ENCODE measurements around the gene LAMB3.
A peak's percentile ranks its signal among the peaks of the same experiment; 100 is the strongest.

LAMB3 gene

DNA sequence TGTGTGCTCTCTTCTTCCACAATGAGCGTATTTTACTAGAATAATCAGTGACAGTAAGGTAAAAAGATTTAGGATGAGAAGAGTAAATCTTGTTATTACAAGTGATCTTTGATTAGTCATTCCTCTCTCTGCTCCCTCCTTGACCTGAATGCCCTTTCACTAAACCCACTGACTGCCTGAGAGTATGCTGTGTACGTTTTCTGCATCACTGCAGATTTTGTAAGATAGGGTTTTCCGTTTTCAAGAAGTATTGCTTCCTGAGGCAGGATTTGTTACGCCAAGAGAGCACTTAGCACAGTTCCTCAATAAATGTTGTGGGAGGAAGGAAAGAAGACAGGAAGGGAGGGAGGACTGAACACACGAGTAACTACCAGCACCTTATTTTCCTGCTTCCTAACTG, 7.7 kb upstream of the LAMB3 start:
- no peak for DNase-seq

DNA sequence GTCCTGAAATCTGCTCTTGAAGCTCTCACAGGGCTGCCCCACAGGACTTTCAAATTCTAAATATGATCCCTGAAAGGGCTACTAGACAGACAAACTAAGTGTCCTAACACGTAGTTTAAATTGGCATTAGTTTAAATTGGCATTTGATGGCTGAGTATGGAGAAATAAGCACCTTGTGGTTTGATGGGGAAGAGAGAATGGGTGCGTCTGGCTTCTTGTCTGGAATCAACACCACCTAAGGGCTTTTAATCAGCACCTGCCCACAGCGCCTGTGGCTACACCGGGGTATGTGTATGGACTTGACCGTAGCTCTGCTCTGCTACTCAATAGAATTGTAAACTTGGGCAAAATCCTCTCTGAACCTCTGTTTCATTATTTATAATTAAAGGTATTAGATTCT, 5.7 kb upstream of the LAMB3 start:
- no peak for DNase-seq

DNA sequence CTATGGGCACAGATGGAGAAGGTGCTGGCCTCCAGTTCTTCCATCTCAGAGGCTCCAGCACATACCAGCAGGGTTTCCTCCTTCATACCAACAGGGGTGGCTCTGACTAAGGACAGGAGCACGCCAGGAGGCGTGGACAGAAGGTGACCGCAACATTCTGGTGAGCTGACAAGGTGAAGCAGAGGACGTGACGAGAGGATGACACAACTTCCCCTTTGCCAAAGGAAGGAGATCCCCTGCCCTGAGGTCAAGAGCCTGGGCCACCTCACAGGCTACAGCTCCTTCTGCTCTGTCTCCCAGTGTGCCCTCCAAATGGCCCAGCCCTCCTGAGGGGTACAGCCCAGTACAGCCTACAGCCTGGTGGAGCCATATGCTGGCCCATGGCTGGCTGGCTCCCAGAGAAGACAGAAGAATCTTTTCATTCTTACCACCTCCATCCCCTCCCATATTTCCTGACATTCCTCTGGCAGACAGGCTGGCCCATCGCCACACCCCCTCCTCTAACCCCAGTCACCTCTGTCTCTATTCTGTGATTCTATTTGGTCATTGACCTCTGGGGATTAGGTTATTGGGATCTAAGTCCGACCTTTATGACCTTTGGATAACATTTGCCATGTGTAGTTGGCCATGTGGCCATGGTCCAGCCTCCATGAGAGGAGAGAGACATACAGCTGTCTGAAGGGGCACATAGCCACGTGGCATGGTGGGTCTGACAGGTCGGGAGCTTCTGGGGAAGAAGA, 5.1 kb upstream of the LAMB3 start:
- no peak for DNase-seq

DNA sequence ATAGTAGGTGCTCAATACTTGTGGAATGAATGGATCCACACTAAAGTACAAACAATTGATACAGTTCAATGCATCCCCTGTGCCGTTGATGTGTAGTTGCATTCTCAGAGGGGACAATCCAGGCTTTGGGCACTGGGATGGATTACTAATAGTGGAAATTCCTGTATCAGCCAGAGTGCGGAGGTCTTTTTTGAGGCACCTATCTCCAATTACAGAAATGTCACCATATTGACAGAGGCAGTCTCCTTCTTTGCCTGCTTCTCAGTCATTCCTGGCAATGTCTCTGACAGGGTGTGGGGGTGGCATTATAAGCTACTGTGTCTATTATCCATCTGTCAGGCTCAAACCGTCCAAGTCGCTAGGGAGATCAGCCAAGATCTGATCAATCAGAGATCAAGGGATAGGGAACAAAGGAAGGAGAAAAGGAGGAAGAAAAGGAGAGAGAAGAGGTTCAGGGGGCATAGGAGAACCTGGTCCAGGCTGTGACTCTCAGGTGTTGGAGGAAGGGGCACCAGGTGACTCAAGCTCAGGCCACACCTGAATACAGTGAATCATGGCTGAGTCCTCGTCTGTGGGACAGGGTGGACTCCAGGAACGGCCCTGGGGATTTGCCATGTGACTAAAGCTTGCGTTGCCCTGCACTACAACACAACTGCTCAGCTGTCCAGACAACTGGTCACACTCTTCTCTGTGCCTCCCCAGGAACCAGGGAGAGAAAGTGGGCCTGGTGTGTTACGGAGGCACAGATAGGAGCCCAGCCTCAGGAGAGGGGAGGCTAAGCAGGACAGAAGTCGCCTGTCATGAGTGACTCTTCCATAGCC, 3.4 kb upstream of the LAMB3 start:
- no peak for DNase-seq

DNA sequence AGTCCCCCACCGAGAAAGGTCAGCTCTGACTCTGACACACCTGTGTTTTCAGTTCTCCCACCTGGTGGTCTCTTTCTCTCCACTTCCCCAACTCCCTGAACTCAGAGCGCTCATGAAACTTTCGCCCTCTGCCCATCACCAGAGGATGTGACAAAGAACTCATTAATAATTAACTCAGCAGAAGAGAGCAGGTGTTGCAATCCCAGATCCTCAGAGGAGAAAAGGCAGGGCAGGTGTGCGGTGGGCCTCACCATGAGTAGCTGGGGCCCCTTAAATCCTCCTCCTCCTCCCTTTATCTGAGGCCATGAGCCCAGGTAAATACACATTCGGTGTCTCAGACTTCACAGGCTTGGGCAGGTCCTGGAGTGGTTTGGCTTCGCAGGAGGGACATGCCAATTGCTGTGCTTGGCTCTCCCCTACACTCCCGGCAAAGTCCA, 1.7 kb upstream of the LAMB3 start:
- DNase-seq, result no peak

DNA sequence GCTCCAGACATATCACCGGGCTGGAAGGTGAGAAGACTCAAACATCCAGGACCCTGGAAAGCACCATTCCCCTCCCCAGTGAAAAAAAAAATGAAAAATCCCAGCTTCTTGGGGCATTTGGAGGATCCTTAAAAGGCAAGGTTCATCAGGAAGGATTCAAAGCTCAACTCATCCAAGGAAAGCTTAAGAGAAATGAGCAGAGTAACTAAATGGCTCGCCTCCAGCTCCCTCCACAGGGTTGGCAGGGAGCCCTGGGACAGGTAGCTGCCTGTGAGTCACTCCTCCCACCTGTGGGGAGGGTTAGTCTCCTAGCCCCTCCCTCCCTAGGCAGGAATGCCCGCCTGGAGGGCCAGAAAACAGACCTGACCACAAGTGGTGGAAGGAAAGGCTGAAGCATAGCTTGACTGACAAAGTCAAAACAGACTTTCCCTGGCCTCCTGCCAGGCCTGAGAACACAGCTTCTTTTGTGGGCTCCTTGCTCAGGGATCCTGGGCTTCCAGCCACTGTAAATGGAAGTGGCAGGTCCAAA, 712 bp upstream of the LAMB3 start:
- DNase-seq, result peak; percentile 81

DNA sequence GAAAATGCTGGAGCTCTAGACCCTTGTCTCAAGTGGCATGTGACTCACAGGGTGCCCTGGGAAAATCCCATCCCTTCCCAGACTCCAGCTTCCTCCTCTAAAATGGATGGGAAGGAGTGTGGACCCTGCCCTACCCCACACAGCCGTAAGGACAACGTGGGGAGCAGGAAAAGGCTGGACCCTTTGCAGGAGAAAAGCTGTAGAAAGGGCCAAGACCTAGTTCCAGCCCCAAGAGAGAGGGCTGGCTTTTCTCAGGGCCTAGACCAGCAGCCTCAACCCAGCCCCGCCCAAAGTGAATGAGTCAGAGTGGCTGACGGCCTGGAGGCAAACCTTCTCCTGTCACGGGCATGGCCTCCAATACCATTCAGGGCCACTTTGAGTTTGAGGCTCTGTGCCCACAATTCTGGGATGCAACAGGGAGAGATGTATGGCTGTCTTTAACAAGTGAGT, 1.1 kb downstream of the LAMB3 start:
- no peak for DNase-seq

DNA sequence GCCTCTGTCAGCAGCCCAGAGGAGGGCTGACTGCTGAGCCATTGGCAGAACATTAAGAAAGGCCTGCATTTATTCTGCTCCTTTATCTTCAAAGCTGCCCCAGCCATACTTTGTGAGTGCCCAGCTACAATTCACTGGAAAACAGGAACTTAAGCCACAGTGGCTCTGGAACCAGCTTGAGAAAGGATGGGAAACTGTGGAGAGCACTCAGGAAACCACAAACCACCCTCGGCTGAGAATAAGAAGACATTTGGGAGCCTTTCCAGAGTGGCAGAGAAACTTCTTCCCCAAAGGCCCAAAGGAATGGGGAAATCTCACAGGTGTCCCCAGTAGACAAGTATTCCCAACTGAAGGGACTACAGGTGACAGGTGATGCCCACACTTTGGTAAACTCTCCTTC, 1.8 kb downstream of the LAMB3 start:
- DNase-seq, result no peak

DNA sequence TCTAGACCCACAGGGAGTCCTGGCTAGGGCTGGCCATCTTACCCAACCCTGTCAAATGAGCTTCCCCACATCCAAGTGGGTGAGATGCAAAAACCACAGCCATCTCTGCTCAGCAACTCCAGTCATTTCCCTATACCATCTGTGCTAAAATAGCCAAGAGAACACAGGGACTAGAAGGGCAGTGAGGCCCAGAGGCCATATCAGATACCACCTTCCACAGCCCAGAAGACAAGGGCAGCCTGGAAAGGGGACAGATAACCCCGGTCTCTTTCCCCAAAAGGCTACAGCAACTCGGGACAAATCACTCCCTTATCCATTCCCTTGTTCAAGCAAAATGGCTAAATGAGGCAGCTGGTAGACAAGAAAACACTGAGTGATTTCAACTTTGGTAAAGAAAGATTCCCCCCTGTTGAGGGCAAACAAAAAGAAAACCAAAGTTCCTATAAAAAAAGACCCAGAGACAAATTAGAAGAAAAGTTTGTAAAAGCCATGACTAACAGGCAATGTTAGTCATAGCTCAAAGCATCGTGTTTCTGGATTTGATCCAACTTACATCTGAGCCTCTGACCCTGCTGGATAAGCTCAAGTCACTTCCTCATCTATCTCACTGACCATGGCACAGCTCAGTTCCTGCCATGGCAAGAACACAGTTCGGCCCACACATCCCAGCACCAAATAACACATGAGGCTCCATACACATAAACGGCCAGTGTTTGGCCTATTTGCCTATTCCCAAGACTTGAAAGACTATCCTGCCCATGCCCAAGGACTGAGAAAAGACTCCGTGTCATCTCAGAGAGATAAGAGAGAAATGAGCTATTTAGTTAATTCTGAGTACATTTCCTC, 3.1 kb downstream of the LAMB3 start:
- DNase-seq, result no peak

DNA sequence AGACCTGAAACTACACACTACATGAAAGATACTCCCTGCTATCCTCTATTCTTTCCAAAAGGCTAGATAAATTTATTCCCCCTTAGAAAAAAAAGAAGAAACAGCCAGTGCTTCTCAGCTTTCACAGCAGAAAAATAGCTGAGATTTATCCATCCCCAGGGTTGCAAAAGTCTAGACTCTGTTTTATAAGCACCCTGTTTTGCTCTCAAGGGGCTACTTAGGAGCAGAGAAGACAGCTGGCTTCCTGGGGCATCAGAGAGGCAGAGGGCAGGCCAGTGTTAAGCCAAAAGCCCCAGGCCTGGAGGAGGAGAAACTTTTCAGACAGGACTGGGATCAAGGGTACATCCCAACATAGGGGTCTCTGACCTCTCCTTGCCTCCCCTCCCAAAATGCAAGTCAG, 3.9 kb downstream of the LAMB3 start:
- DNase-seq, result no peak

DNA sequence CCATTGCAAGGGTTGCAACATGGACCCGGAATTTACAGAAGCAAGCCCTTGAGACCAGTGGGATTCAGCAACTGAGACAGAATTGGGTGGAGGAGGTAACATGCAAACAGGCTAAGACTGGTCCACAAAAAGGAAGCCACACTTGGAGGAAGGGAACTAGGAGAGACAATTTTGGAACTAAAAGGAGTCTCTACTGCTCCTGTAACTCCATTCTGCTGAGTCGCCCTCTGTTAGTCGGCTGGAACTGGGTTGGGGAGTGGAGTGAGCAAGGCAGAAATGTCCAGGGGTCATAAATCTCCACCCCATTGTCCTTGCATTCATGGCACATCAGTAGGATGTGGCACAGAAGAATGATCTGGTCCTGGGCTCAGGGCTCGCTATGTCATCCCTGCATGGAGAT, 5.1 kb downstream of the LAMB3 start:
- no peak for DNase-seq

DNA sequence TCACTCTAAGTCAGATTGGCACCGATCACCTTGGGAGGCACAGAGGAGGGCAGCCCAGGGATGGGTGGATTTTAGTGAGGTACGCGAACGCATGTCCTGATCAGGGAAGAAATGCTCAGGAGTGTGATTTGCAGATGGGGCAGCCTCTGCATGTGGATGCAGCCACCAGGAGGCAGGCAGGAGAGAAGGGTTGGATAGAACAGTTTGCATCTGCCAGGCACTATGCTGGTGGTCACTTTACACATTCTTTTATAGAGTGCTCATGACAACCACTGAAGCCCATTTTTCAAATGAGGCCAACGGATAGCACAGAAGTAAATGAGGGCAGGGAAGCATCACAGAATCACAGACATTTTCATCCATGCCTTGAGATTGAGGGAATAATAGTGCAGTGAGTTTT, 5.7 kb downstream of the LAMB3 start:
- no peak for DNase-seq

DNA sequence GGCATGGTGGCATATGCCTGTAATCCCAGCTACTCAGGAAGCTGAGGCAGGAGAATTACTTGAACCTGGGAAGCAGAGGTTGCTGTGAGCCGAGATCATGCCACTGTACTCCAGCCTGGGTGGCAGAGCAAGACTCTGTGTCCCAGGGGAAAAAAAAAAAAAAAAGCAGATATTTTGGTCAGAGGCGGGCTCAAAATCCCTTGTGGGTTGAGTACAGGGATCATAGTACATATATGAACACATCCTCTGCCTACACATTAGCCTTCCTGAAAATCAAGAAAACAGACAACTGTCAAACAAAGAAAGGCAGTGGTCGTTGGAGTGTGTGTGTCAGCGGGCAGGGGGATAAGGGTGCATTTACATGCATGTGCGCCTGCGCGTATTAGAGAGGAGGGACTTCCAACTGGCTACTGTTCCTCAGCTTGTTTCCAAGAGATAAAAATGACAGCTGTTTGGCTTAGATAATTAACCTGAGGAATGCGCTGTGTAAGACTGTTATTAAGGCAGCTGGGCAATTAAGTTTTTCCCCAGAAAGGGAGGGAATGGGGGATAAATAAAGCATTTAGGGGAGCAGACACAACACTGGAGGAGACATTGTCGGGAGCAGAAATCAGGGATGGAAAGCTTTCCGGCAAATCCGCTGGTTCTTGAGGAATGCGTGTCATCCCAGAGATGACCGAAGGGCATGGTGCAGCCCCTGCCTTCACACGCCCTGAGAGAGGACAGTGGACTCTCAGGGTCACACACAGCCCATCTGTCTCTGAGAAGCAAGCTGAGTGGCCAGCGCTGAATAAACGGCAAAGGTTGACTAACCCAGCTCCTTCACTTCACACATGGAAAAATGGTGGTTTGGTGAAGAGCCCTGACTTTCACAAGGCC, 6.4 kb downstream of the LAMB3 start:
- DNase-seq, result no peak

DNA sequence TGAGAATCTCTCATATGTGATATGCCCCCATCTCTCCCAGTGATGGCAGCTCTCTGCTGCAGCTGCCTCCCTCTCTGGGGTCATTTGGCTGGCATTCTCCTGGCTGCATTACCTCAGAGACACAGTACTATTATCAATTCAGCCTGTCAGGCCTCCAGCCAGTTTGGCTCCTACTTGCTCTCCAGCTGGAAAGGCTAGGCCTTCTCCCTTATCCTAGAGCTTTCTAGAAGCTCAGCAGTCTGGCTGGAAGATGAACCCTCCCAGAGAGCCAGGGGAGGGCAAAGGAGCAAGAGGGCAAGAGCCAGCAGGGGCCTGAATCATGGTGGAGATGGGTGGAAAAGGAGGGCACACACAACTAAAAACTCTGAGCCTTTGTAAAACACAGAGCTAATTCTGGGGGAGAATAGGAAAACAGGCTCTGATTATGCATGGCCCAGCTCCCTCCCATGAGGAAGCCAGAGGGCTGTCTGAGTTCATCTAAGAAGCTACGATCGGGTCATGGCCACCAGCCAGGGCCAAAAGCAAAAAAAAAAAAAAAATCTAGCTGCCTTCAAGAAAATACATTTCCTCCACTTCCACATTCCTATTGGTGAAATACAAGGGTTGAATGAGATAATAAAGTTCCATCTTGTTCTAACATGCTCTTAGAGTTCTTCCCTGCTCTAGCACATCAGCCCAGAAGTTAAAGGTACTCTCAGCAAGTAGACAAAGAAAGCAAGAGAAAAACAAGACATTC, 8.8 kb downstream of the LAMB3 start:
- DNase-seq, result peak; percentile 58

DNA sequence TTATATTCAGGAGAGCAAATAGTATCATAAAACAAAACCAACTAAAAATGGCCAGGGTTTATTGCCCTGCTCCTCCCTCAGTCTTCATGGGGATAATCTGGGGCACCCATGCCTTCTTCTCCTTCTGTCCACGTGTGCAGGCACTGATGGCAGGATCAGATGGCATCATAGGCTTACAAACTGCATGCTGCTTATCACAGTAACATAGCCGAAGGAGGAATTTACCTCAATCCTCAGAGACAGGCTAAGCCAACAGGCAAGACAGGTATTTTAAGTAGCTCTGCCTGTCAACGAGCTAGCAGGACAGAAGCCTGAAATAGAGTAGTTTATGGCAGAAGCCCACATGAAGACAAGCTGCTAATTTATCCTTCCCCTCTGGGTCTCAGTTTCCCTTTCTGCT, 9.4 kb downstream of the LAMB3 start:
- DNase-seq, result no peak

DNA sequence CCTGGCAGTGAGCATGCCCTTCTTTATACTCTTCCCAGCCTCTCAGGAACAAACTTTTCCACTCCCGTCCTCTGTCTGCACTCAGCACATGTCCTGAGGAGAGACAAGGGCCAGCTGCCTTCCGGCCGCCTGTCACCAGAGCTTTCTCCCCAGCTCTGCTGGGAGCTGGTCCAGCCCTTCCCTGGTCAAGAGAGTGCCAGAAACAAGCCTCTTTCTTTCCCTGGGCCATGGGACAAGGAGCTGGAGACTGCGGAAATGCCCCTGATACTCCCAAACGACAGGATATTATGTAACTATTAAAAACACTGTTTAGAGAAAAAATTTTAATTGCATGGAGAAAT, 10.4 kb downstream of the LAMB3 start:
- DNase-seq, result peak; percentile 72

DNA sequence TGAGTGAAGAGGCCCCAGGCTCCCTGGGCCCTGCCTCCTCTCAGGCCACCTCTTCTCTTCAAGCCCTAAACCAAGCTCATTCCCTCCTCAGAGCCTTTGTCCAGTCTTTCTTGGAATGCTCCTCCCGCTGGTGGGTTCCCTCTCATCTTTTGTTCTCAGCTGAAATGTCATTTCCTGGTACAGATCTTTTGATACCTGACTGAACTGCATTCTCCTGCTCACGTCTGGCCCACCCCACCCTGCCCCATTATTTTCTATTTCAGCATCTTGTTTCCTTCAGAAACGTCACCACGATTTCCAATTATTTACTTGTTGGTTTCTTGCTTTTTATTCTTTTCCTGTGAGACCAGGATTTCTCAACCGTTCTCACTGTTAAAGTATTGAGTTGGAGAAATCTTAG, 16.4 kb downstream of the LAMB3 start:
- no peak for DNase-seq

DNA sequence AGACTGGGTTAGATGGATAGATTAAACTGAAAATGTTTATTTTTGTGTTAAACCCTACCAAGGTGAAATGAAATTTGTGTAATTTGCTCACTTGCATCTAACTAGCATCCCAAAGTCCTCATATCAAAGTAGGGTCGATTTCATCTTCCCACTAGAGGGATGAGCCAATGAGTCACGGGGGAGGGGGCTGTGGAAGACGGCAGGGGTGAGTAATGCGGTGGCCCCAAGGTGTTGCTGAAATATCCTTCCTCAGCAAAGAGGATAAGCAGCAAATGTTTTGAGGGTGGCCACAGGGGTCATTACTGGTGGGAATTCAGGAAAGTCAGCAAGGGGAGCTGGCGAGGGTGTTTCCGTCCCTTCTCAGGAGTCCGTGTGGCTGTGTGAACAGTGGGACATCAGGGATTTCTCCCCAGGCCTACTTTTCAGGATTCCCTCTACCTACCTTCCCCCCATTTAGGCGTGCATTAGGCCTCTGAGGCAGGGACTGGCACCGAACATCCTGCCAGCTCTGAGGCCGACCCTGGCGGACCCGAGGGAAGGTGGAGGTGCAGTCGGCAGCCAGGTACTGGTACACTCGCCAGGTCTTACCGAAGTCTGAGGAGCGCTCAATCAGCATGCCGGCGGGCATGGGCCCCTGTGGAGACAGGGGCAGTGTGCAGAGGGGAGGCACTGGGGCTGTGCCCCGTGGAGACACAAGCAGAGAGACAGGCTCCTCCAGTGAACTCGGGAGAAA, 18.1 kb downstream of the LAMB3 start:
- DNase-seq, result no peak

DNA sequence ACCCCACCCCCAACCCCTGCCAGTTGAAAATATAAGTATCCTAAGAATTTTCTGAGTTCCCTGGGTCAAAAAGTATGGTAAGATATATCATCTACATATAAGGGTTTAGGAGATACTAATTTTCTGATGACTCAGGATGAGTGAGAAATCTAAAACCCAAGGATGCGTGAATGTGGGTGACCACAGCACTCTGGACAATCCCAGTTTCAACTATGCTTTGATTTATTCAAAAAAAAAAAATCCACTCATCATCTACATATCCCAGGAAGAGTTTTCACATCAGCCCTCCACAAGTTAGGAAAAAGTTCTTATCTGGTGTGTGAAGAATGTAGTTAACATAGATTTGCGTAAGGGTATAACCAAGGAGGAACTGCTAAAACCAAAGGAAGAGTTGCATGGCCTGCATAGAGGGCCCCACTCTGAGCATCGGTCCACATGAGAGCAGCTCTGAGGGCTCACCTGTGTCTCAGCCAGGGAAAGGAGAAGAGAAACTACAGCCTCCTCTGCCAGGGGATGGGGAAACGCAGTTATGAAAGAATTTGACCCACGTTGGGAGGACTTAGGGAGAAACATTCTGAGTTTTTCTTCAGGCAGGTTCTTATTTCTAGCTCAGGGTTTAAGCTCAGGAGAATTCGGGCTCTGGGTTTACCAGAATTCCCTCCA, 18.8 kb downstream of the LAMB3 start:
- DNase-seq, result no peak

All from right forelimb (tissue), 1 donor.